Activated naive CD8-positive, alpha-beta T cell treated with anti-CD3 and anti-CD28 coated beads, Interleukin-2, amount 10 ng/mL, durations not matched to agents 7 days and 5 days (primary cell): Measurements from ENCODE around the gene ZFHX3. TPM values are rescaled to one million over a fixed set of nuclear protein-coding genes. Genes with fewer than 3 reads are reported as not detected.
A peak's percentile ranks its signal among the peaks of the same experiment; 100 is the strongest.

ENCODE experiments used
- ATAC-seq: fragments of 150-1000 bp; cut with Tn5 transposase; one replicate; pipeline ENCODE4 v1.10.0; 2021; ENCODE audit warnings: low read depth, moderate library complexity
- POLR2A ChIA-PET: fragments of 350-600 bp; sonication (Branson Sonifier 250); formaldehyde crosslinking; loops from one replicate; lab custom pipeline; 2021; ENCODE audit warnings: antibody characterized with exemption; lab: Charles Lee
- DNase-seq: peaks from one replicate; pipeline ENCODE4 v3.0.0; 2021
- H3K27ac Mint-ChIP-seq: one replicate; pipeline ENCODE4 v1.8.0; 2022; ENCODE audit warnings: mild to moderate bottlenecking, mixed read lengths
- H3K27me3 Mint-ChIP-seq: one replicate; pipeline ENCODE4 v1.8.0; 2022; ENCODE audit warnings: mild to moderate bottlenecking, moderate library complexity, mixed read lengths
- H3K36me3 Mint-ChIP-seq: one replicate; pipeline ENCODE4 v1.8.0; 2021; ENCODE audit warnings: mild to moderate bottlenecking, mixed read lengths
- H3K4me1 Mint-ChIP-seq: one replicate; pipeline ENCODE4 v1.8.0; 2021; ENCODE audit warnings: mixed read lengths
- H3K4me3 Mint-ChIP-seq: one replicate; pipeline ENCODE4 v1.8.0; 2022; ENCODE audit warnings: mild to moderate bottlenecking, moderate library complexity, mixed read lengths
- H3K9me3 Mint-ChIP-seq: one replicate; pipeline ENCODE4 v1.8.0; 2021; ENCODE audit warnings: mixed read lengths
- total RNA-seq, 2 experiments: library from RNA; stranded (reverse); gene quantifications; one replicate each; pipeline ENCODE4 v1.2.3, GENCODE V29; 2021

The ZFHX3 gene
- total RNA-seq, 2 experiments from 2014 or later: 1.1 to 1.6 TPM

DNA sequence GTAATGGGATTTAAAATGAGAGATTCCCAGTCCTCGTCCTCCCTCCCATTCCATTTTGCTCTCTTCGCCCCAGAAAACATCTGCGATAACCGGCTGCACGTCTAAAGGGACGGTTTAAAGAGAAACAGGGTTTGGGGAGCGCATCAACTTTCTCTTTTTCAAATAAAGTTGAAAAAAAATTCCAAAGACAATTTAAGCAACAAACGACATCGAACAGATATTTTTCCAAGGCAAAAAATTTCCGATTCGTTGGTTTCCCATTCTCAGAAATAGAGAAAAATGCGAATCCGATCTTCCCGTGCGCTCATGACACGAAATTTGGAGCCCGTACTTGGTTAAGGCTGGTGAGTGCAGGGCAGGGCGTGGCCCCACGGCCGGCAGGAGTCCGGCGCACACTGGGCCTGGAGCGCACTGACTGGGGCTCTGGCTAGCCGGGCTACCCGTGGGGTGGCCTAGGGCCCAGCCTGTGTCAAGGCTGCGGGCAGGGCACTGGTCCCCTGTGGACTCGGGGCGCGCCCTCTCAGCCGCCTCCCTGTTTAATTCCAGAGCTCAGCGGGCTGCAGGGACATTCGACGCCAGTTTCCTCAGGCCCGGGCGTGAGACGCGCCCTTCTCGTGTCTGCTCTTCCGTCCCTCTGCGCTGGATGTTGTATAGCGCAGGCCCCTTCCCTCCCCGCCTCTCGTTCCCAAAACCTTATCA is 17.9 kb upstream of the ZFHX3 start:
- Mint-ChIP-seq H3K9me3 (no peaks in the 10 kb centered on the region), H3K27me3 (peaks cover 89% of the 10 kb centered on the region), H3K4me3 (no peak overlapping the region), H3K27ac (no peak overlapping the region), H3K4me1 (peaks cover 14% of the 10 kb centered on the region), H3K36me3 (no peaks in the 10 kb centered on the region)
- POLR2A ChIA-PET: no interaction called here
- ATAC-seq: no peak
- no peak for DNase-seq

DNA sequence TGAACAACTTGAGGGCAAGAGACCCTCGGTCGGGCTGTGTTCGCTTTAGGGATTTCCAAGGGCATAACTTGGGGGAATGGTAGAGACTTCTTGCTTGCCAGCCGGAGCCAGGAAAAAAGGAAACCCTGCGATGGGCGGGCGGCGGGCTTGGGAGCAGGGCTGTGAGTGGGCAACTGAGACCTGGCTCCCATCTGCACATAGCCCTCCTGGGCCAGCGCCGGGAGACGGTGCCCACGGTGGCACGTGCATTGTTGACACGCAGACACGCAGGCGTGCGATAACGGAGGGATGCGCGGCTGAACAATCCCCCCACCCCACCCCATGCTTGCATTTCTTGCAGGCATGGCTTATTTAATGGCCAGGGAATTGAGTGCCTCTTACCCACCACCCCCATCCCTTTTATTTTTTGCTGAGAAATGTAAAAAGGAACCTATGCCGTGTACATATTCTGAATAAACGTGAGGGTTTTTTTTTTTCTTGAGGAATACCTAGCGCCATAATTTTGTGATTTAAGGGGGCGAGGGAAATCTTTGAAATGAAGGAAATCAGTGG is 17.1 kb upstream of the ZFHX3 start:
- Mint-ChIP-seq H3K4me1 (peaks cover 12% of the 10 kb centered on the region), H3K4me3 (no peak overlapping the region), H3K36me3 (no peaks in the 10 kb centered on the region), H3K27me3 (peaks cover 89% of the 10 kb centered on the region), H3K27ac (no peak overlapping the region), H3K9me3 (no peaks in the 10 kb centered on the region)
- POLR2A ChIA-PET: no interaction called here
- DNase-seq (no peak), ATAC-seq (no peak)

- DNase-seq (no peak), ATAC-seq (no peak)
- POLR2A ChIA-PET: no interaction called here
- Mint-ChIP-seq H3K27ac (no peak overlapping the region), H3K36me3 (no peaks in the 10 kb centered on the region), H3K4me3 (peak overlapping the region; percentile 17), H3K4me1 (peaks cover 15% of the 10 kb centered on the region), H3K27me3 (peaks cover 90% of the 10 kb centered on the region), H3K9me3 (no peaks in the 10 kb centered on the region)
Observed at GRCh38 chr16:73064212-73064993, 16.5 kb upstream of the ZFHX3 start.

DNA sequence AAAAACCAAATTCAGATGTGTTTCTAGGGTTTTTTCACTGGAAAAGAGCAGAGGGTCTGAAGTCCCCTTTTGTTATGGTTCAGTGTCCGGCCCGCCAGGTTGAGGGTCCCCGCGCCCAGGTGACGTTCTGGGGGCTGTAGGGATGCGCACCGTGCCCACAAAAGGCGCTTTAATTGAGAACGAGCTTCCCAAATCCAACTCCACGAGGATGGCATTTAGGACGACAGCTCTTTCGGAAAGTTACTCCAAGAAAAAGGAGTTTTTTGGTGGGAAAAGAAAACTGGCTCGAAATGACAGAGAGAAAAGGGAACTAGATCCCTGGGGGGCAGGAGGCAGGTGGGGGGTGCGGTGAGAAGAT is 15.9 kb upstream of the ZFHX3 start:
- ATAC-seq (no peak), DNase-seq (no peak)
- no peaks in the 10 kb centered on the region for H3K36me3 Mint-ChIP-seq
- peaks cover 90% of the 10 kb centered on the region for H3K27me3 Mint-ChIP-seq
- H3K9me3 Mint-ChIP-seq: no peaks in the 10 kb centered on the region
- POLR2A ChIA-PET: no interaction called here
- no peak overlapping the region for H3K27ac Mint-ChIP-seq
- peaks cover 20% of the 10 kb centered on the region for H3K4me1 Mint-ChIP-seq
- H3K4me3 Mint-ChIP-seq: peak overlapping the region; percentile 17

- H3K27ac Mint-ChIP-seq: no peak overlapping the region
- ATAC-seq (no peak), DNase-seq (no peak)
- no peaks in the 10 kb centered on the region for H3K9me3 Mint-ChIP-seq
- peaks cover 20% of the 10 kb centered on the region for H3K4me1 Mint-ChIP-seq
- H3K4me3 Mint-ChIP-seq: peak overlapping the region; percentile 3
- no peaks in the 10 kb centered on the region for H3K36me3 Mint-ChIP-seq
- POLR2A ChIA-PET: no interaction called here
- peaks cover 87% of the 10 kb centered on the region for H3K27me3 Mint-ChIP-seq
Observed at GRCh38 chr16:73062743-73063733, 15.1 kb upstream of the ZFHX3 start.

GRCh38 chr16:73062001-73062616 is 14.2 kb upstream of the ZFHX3 start:
- DNase-seq: no peak
- ATAC-seq: no peak
- Mint-ChIP-seq H3K9me3 (no peaks in the 10 kb centered on the region), H3K4me1 (peaks cover 23% of the 10 kb centered on the region), H3K4me3 (peak overlapping the region; percentile 3), H3K27me3 (peaks cover 80% of the 10 kb centered on the region), H3K36me3 (peaks cover 2% of the 10 kb centered on the region), H3K27ac (no peak overlapping the region)
- POLR2A ChIA-PET: no interaction called here

GRCh38 chr16:73060892-73061490 is 13.1 kb upstream of the ZFHX3 start:
- peaks cover 27% of the 10 kb centered on the region for H3K4me1 Mint-ChIP-seq
- no peak overlapping the region for H3K27ac Mint-ChIP-seq
- no peak for ATAC-seq
- DNase-seq: no peak
- POLR2A ChIA-PET: interaction anchor here (0.6 kb wide), 1 partner anchor 22 kb away, joined by 3 read pairs; no protein-coding TSS in a partner anchor
- no peaks in the 10 kb centered on the region for H3K9me3 Mint-ChIP-seq
- H3K36me3 Mint-ChIP-seq: peaks cover 2% of the 10 kb centered on the region
- peaks cover 83% of the 10 kb centered on the region for H3K27me3 Mint-ChIP-seq
- no peak overlapping the region for H3K4me3 Mint-ChIP-seq

GRCh38 chr16:73059779-73060615 is 12.1 kb upstream of the ZFHX3 start:
- Mint-ChIP-seq H3K4me3 (peak overlapping the region; percentile 85), H3K27ac (no peak overlapping the region), H3K36me3 (peaks cover 2% of the 10 kb centered on the region), H3K9me3 (no peaks in the 10 kb centered on the region), H3K27me3 (peaks cover 83% of the 10 kb centered on the region), H3K4me1 (peaks cover 34% of the 10 kb centered on the region)
- ATAC-seq (no peak), DNase-seq (no peak)
- POLR2A ChIA-PET: interaction anchor here (0.6 kb wide), 1 partner anchor 21 kb away, joined by 3 read pairs; no protein-coding TSS in a partner anchor

GRCh38 chr16:73058616-73059409 is 10.9 kb upstream of the ZFHX3 start:
- no peak overlapping the region for H3K27ac Mint-ChIP-seq
- ATAC-seq (peak; percentile 37), DNase-seq (peak; percentile 54)
- H3K9me3 Mint-ChIP-seq: no peaks in the 10 kb centered on the region
- H3K4me1 Mint-ChIP-seq: peaks cover 32% of the 10 kb centered on the region
- peak overlapping the region; percentile 85 for H3K4me3 Mint-ChIP-seq
- H3K36me3 Mint-ChIP-seq: peaks cover 2% of the 10 kb centered on the region
- POLR2A ChIA-PET: no interaction called here
- peaks cover 72% of the 10 kb centered on the region for H3K27me3 Mint-ChIP-seq

DNA sequence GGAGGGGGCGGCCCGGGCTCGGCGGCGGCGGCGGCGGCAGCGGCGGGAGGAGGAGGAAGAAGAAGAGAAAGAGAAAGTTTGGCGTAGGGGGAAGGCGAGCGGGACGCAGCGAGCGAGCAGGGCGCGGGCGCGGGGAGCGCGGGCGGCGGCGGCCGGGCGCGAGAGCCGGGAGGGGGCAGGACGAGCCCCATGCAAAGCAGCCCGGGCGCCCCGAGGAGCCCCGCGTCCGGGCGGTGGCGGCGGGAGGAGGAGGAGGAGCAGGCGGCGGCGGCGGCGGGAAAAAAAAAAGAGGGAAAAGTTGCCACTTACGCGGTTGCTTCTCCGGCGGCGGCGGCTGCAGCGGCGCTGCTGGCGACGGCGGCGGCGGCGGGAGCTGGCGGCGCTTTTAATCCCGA is 10.3 kb upstream of the ZFHX3 start:
- POLR2A ChIA-PET: no interaction called here
- peak; percentile 67 for DNase-seq
- peaks cover 66% of the 10 kb centered on the region for H3K27me3 Mint-ChIP-seq
- H3K36me3 Mint-ChIP-seq: peaks cover 2% of the 10 kb centered on the region
- ATAC-seq: peak; percentile 66
- no peak overlapping the region for H3K27ac Mint-ChIP-seq
- peaks cover 31% of the 10 kb centered on the region for H3K4me1 Mint-ChIP-seq
- no peaks in the 10 kb centered on the region for H3K9me3 Mint-ChIP-seq
- H3K4me3 Mint-ChIP-seq: peak overlapping the region; percentile 85
